T-helper 9 cell (primary cell): ENCODE data around the gene ARID4A.
"Not testable (repeated sequence)": the region's sequence is repeated elsewhere in the genome, so short reads cannot be mapped to it uniquely, and the experiment has no call there.

Experiments used
- DNase-seq: peaks from one replicate; pipeline ENCODE4 v3.0.0-alpha.2; 2020

The ARID4A gene

GRCh38 chr14:58367296-58367695 is 68.9 kb downstream of the ARID4A start:
- no peak for DNase-seq

GRCh38 chr14:58368956-58369355 is 70.6 kb downstream of the ARID4A start:
- DNase-seq, result no peak

DNA sequence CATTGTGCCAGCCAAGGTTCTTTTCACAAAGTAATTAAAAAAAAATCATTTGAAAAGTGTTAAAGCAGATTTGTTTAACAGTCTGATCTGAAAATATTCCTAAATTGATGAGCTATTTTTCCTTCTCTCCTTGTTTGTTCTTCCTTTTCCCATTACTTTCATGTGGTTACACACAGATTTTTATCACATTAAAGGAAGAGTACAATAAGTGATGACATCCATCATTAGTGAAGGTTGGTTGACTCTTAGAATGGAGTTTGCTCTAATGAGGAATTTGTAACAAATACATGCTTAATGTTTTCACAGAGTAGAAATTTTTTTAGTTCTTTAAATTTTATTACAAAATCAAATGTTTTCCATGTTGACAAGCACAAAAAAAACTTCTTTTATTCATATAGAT is 78.4 kb downstream of the ARID4A start:
- DNase-seq, result no peak

GRCh38 chr14:58390830-58391229 is 92.5 kb downstream of the ARID4A start:
- DNase-seq, result no peak

DNA sequence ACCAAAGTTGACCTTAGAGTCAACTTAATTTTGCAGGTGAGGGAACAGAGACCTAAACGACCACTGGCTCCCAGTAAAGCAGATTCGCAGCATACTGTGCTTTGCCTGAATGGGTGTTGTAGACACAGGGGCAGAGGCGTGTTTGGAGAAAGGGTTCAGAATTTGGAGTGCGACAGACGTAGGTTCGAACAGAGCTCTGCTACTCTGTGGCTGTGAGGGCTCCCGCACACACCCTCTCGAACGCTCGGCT is 97.1 kb downstream of the ARID4A start:
- DNase-seq, result no peak

GRCh38 chr14:58395812-58396788 is 97.7 kb downstream of the ARID4A start, which contains the start of gene TOMM20L:
TSS of gene TOMM20L (plus strand) at chr14:58395930. CDS start at chr14:58395958, 28 bp downstream.
- peak; percentile 62 for DNase-seq

- no peak for DNase-seq
These were observed 98.8 kb downstream of the ARID4A start for GRCh38 chr14:58397156-58397555.

DNA sequence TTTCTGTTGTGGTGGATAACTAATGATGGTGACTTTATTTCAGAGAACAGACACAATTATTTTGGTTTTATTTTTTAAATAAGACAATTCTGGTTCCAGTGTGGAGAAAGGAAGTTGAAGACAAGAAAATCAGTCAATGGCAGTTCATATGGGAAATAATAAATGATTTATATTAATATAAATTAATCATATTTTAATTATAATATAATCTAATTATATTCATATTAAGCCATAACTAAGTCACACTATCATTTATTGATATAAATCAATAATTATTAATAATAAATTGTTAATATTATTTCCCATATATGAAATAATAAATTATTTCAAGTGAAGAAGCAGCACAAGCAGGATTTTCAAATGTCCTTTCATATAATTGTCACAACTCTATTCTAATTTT is 100.1 kb downstream of the ARID4A start:
- DNase-seq, result no peak

GRCh38 chr14:58398895-58399294 is 100.5 kb downstream of the ARID4A start:
- DNase-seq, result no peak

DNA sequence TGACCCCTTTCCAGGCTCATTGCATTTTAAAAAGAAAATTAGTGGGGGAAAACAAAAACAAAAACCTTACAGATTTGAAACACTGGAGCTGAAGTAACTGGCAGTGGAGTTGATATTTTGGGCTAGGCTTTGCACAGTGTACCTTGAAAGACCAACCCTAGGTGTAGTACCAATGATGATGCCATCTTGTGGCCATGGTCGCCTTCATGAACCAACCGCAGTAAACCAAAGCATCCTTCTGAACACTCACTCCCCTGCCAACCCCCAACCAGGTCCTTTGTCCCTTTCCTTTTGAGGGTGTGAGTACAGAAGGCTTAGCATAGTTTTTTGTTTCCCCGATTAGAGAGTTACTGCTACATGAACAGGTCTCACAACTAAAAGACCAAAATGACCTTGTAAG is 103.2 kb downstream of the ARID4A start:
- DNase-seq, result no peak

- no peak for DNase-seq
These were observed 110.4 kb downstream of the ARID4A start for GRCh38 chr14:58408681-58409215.

GRCh38 chr14:58414845-58415244 is 116.5 kb downstream of the ARID4A start:
- DNase-seq, result no peak

GRCh38 chr14:58415636-58416547 is 117.5 kb downstream of the ARID4A start:
- DNase-seq, result no peak

DNA sequence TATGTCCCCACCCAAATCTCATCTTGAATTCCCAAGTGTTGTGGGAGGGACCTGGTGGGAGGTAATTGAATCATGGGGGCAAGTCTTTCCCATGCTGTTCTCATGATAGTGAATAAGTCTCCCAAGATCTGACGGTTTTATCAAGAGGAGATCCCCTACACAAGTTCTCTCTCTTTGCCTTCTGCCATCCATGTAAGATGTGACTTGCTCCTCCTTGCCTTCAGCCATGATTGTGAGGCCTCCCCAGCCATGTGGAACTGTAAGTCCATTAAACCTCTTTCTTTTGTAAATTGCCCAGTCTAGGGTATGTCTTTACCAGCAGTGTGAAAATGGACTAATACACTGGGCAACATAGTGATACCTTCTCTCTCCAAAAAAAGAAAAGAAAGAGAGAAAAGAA is 118.6 kb downstream of the ARID4A start:
- DNase-seq, result not testable (repeated sequence)
